Loucy (cell line): ENCODE data around the gene ELMO1.

ENCODE experiments used
- CTCF ChIP-seq: fragments of 200-600 bp; sonication (generic); conservative IDR thresholded peaks from 2 replicates; pipeline ENCODE4 v1.5.1; 2014; ENCODE audit warnings: mild to moderate bottlenecking, antibody characterized with exemption, low read length
- EZH2phosphoT487 ChIP-seq: fragments of 200-600 bp; IDR thresholded peaks from 2 replicates; pipeline ENCODE4 v1.6.1; 2018; ENCODE audit warnings: antibody characterized with exemption, mild to moderate bottlenecking, moderate library complexity, borderline replicate concordance

- TF ChIP-seq CTCF (no peak), EZH2phosphoT487 (no peak)
Observed at GRCh38 chr7:37441386-37441760, 7.3 kb downstream of the ELMO1 start.
